IMR-90 (cell line): Measurements from ENCODE around the gene AIRE. TPM values are rescaled to one million over a fixed set of nuclear protein-coding genes. Genes with fewer than 3 reads are reported as not detected.

Experiments
- ATAC-seq: fragments of 200-7000 bp; cut with Tn5 transposase; 2 replicates; pipeline ENCODE4 v1.9.1; 2020; ENCODE audit warnings: low read depth, mild to moderate bottlenecking, moderate library complexity
- BruUV-seq: library from RNA; stranded (reverse); fragments of 400-500 nt; replicated peaks from 2 replicates; lab custom pipeline; 2021; lab: Mats Ljungman, UMichigan
- CTCF ChIA-PET: fragments of 300-600 bp; formaldehyde crosslinking; extraction: SDS; loops from one replicate; lab custom pipeline; 2021; ENCODE audit warnings: antibody characterized with exemption; lab: Yijun Ruan, JAX
- POLR2A ChIA-PET: fragments of 300-600 bp; sonication (Branson Sonifier 250); formaldehyde crosslinking; loops from one replicate; lab custom pipeline; 2022; ENCODE audit warnings: antibody characterized with exemption; ENCODE audit not compliant: unreplicated experiment; lab: Charles Lee
- DNase-seq: peaks from one replicate; pipeline ENCODE4 v3.0.0; 2013
- H2AFZ ChIP-seq: replicated peaks from 2 replicates; pipeline ENCODE3; 2013; ENCODE audit warnings: low read length, mild to moderate bottlenecking; ENCODE audit not compliant: poor library complexity
- H2AK5ac ChIP-seq: 2 replicates; pipeline ENCODE4 v1.6.1; 2013; ENCODE audit warnings: low read depth, low read length, inconsistent platforms
- H2AK9ac ChIP-seq: replicated peaks from 2 replicates; pipeline ENCODE3; 2013; ENCODE audit warnings: mild to moderate bottlenecking, low read depth, low read length, moderate library complexity; ENCODE audit not compliant: poor library complexity
- H2BK120ac ChIP-seq: 2 replicates; pipeline ENCODE4 v1.6.1; 2013; ENCODE audit warnings: low read depth, low read length, inconsistent platforms
- H2BK15ac ChIP-seq: 3 replicates; pipeline ENCODE4 v1.6.1; 2013; ENCODE audit warnings: low read depth, low read length, inconsistent platforms
- H2BK20ac ChIP-seq: 2 replicates; pipeline ENCODE4 v1.6.1; 2013; ENCODE audit warnings: low read depth, mild to moderate bottlenecking, inconsistent platforms, low read length, moderate library complexity
- H2BK5ac ChIP-seq: 2 replicates; pipeline ENCODE4 v1.6.1; 2013; ENCODE audit warnings: mild to moderate bottlenecking, low read depth, low read length, inconsistent platforms; ENCODE audit not compliant: poor library complexity, severe bottlenecking
- H3K14ac ChIP-seq: replicated peaks from 2 replicates; pipeline ENCODE4 v1.6.1; 2013; ENCODE audit warnings: low read depth, low read length, inconsistent platforms
- H3K18ac ChIP-seq: 2 replicates; pipeline ENCODE4 v1.6.1; 2013; ENCODE audit warnings: low read depth, low read length, control low read depth
- H3K23ac ChIP-seq: 2 replicates; pipeline ENCODE4 v1.6.1; 2013; ENCODE audit warnings: low read depth, low read length, inconsistent platforms
- H3K27ac ChIP-seq: 2 replicates; pipeline ENCODE4 v1.5.1; 2013; ENCODE audit warnings: mild to moderate bottlenecking, control low read depth, low read length; ENCODE audit not compliant: insufficient read depth
- H3K27me3 ChIP-seq: 2 replicates; pipeline ENCODE4 v1.6.1; 2013; ENCODE audit warnings: low read length; ENCODE audit not compliant: control insufficient read depth, insufficient read depth
- H3K36me3 ChIP-seq: 2 replicates; pipeline ENCODE4 v1.6.1; 2013; ENCODE audit warnings: low read length, mixed read lengths; ENCODE audit not compliant: control insufficient read depth, insufficient read depth
- H3K4ac ChIP-seq: 2 replicates; pipeline ENCODE4 v1.6.1; 2013; ENCODE audit warnings: low read depth, low read length, inconsistent platforms
- H3K4me1 ChIP-seq: 2 replicates; pipeline ENCODE4 v1.6.1; 2013; ENCODE audit warnings: low read length, mixed read lengths; ENCODE audit not compliant: control insufficient read depth, insufficient read depth
- H3K4me2 ChIP-seq: 2 replicates; pipeline ENCODE4 v1.6.1; 2013; ENCODE audit warnings: low read depth, mild to moderate bottlenecking, control low read depth, low read length, moderate library complexity
- H3K4me3 ChIP-seq: 2 replicates; pipeline ENCODE4 v1.5.1; 2013; ENCODE audit warnings: low read depth, mild to moderate bottlenecking, control low read depth, low read length, moderate library complexity; ENCODE audit not compliant: insufficient read depth
- H3K56ac ChIP-seq: 2 replicates; pipeline ENCODE4 v1.6.1; 2013; ENCODE audit warnings: low read length, inconsistent platforms; ENCODE audit not compliant: insufficient read depth; ENCODE audit errors: extremely low read depth
- H3K79me1 ChIP-seq, 2 experiments: 2 replicates each; pipeline ENCODE4 v1.6.1; 2013; ENCODE audit warnings: low read length in 2 of 2, inconsistent platforms in 1 of 2, low read depth in 1 of 2
- H3K9ac ChIP-seq: 2 replicates; pipeline ENCODE4 v1.6.1; 2013; ENCODE audit warnings: low read depth, low read length, control low read depth
- H3K9me1 ChIP-seq: 2 replicates; pipeline ENCODE4 v1.6.1; 2013; ENCODE audit warnings: low read length, inconsistent platforms; ENCODE audit not compliant: insufficient read depth
- H3K9me3 ChIP-seq: 2 replicates; pipeline ENCODE4 v1.6.1; 2013; ENCODE audit warnings: low read length; ENCODE audit not compliant: control insufficient read depth, insufficient read depth
- H4K20me1 ChIP-seq: 2 replicates; pipeline ENCODE4 v1.6.1; 2013; ENCODE audit warnings: low read length, inconsistent platforms; ENCODE audit not compliant: insufficient read depth
- H4K5ac ChIP-seq: 2 replicates; pipeline ENCODE4 v1.6.1; 2013; ENCODE audit warnings: mild to moderate bottlenecking, low read depth, low read length, control low read depth
- H4K8ac ChIP-seq, 2 experiments: 2 replicates each; pipeline ENCODE4 v1.6.1; 2013; ENCODE audit warnings: low read depth in 2 of 2, low read length in 2 of 2, control low read depth in 1 of 2, inconsistent platforms in 1 of 2
- H4K91ac ChIP-seq: 2 replicates; pipeline ENCODE4 v1.6.1; 2013; ENCODE audit warnings: low read depth, low read length, inconsistent platforms; ENCODE audit not compliant: insufficient read depth
- BHLHE40 ChIP-seq: fragments of 150-350 bp; IDR thresholded peaks from 2 replicates; pipeline ENCODE4 v1.6.1; 2016; ENCODE audit warnings: mild to moderate bottlenecking, low read depth, low read length
- CEBPB ChIP-seq: IDR thresholded peaks from 2 replicates; pipeline ENCODE4 v1.6.1; 2012; ENCODE audit warnings: low read depth, low read length, improper control_type of control experiment
- CHD1 ChIP-seq: IDR thresholded peaks from 2 replicates; pipeline ENCODE4 v1.6.1; 2012; ENCODE audit warnings: low read depth, low read length, improper control_type of control experiment
- RCOR1 ChIP-seq: IDR thresholded peaks from 2 replicates; pipeline ENCODE4 v1.6.1; 2012; ENCODE audit warnings: mild to moderate bottlenecking, low read length, improper control_type of control experiment; ENCODE audit not compliant: insufficient replicate concordance
- WGBS, 2 experiments: methylation state at CpG; one replicate each; pipeline versions ENCODE4 v1.1.5 to v1.1.7; 2013; ENCODE audit warnings: missing lambda C conversion rate in 2 of 2; ENCODE audit not compliant: insufficient read length in 1 of 2; ENCODE audit errors: extremely low coverage in 2 of 2; 5-methylcytosine and 5-hydroxymethylcytosine counted together
- dilution Hi-C: fragments of 300-500 bp; cut with HindIII; formaldehyde crosslinking; loops from one replicate; pipeline ENCODE4 v1.14.3; 2018; ENCODE audit warnings: low sequenced_read_pairs; ENCODE audit not compliant: unreplicated experiment
- in situ Hi-C: fragments of 300-500 bp; cut with MboI; formaldehyde crosslinking; loops from 3 replicates; pipeline ENCODE4 v1.14.3; 2019; ENCODE audit warnings: low sequenced_read_pairs, inconsistent platforms, mixed read lengths
- intact Hi-C: fragments of 100-400 bp; cut with micrococcal nuclease; formaldehyde crosslinking; loops from 2 replicates; pipeline ENCODE4 v1.10.0; 2022
- polyA plus RNA-seq, 3 experiments: library from polyadenylated mRNA; depleted of rRNA; stranded (reverse); fragments of >200 nt; gene quantifications; 2 replicates each; pipeline ENCODE4 v1.2.3, GENCODE V29; 2012; ENCODE audit warnings: low replicate concordance in 1 of 3
- total RNA-seq: library from RNA; depleted of rRNA; stranded (reverse); fragments of >200 nt; gene quantifications from 2 replicates; pipeline ENCODE4 v1.2.3, GENCODE V29; 2012
- TF ChIP-seq, protein P1 (sequence below): fragments of 150-350 bp; IDR thresholded peaks from 2 replicates; pipeline ENCODE4 v1.6.1; 2016; ENCODE audit warnings: low read depth, mild to moderate bottlenecking, low read length, moderate library complexity, borderline replicate concordance

The AIRE gene
- total and polyA plus RNA-seq, 2 of the 4 experiments (the other 2 are of a cell fraction) = 0.05 TPM; not detected in 1

DNA sequence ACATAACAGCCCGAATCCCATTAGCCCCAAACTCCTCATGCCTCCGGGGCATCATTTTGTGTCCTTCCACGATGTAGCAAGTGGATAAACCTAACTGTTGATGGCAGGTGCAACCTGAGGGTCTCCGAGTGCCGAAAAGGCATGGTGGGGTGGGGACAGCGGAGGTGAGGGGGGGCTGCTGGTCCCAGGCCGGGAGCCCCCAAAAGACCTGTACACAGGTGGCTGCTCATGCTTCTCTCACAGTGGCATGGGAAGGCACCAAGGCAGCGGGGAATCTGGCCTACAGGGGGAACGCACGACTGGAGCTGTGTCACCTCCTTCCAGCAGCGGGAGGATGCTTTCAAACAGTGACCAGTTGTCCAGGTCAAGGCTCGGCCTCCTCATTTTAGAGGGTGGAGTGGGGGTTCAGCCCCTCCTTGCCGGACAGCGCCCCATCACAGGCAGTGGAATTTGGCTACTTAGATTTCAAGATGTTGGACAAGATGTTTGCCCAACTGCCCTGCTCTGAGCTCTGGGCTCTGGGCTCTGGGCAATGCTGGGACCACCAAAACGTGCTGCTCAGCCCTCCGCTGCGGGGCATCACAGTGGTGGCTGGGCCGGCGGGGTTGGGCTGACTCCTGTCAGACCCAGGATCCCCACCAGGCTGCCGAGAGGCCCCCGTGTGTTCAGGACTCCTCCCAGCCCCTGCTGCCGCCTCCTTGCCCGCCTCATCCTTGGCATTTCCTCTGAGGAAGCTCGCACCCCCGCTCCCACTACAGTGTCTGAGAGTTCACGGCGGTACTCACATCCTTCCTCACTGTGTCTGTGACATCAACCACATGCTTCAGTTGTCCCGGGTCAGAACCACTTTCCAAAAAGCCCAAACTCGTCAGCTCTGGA, 31.6 kb upstream of the AIRE start:
- POLR2A ChIA-PET = no interaction called here
- in situ Hi-C loops = no loop called here
- no peak overlapping the region for H2BK5ac ChIP-seq

More for the DNA sequence above, 31.6 kb upstream of the AIRE start:
- DNase-seq (no peak), ATAC-seq (no peak; the same call in 1 of the 2 replicates)
- Histone ChIP-seq H3K23ac (no peak overlapping the region), H3K56ac (no peak overlapping the region), H3K9ac (no peak overlapping the region), H4K20me1 (no peaks in the 10 kb centered on the region), H3K27me3 (peaks cover 13% of the 10 kb centered on the region; the same call in 1 of the 2 replicates), H2BK15ac (no peak overlapping the region), H3K4me2 (no peak overlapping the region), H4K8ac (no peak overlapping the region), H2BK20ac (no peak overlapping the region), H3K9me3 (no peaks in the 10 kb centered on the region; the same call in 1 of the 2 replicates), H3K14ac (no peak overlapping the region), H2AK5ac (no peak overlapping the region), H2AK9ac (no peak overlapping the region), H3K4me1 (no peaks in the 10 kb centered on the region), H2BK120ac (no peak overlapping the region), H4K91ac (no peak overlapping the region), H4K5ac (no peak overlapping the region), H3K36me3 (no peaks in the 10 kb centered on the region), H3K79me1 (no peaks in the 10 kb centered on the region), H2AFZ (peak overlapping the region; percentile 43), H3K9me1 (no peaks in the 10 kb centered on the region), H3K4me3 (no peak overlapping the region), H3K18ac (no peak overlapping the region), H3K27ac (no peak overlapping the region), H3K4ac (no peak overlapping the region)
- dilution Hi-C loops = no loop called here
- WGBS, 2 experiments = 38% methylated on average over 7 of the region's 29 CpGs; no CpG with 5 or more reads in 1 of the 2 experiments
- TF ChIP-seq CHD1 (no peak), CEBPB (no peak), BHLHE40 (no peak), RCOR1 (no peak)
- TF ChIP-seq, protein P1, sequence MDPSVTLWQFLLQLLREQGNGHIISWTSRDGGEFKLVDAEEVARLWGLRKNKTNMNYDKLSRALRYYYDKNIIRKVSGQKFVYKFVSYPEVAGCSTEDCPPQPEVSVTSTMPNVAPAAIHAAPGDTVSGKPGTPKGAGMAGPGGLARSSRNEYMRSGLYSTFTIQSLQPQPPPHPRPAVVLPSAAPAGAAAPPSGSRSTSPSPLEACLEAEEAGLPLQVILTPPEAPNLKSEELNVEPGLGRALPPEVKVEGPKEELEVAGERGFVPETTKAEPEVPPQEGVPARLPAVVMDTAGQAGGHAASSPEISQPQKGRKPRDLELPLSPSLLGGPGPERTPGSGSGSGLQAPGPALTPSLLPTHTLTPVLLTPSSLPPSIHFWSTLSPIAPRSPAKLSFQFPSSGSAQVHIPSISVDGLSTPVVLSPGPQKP = no peak
- BruUV-seq = no TSS peak
- intact Hi-C loops = no loop called here
- CTCF ChIA-PET = no interaction called here
